A673 (cell line): Measurements from ENCODE around the gene TNS3. TPM values are rescaled to one million over a fixed set of nuclear protein-coding genes. Genes with fewer than 3 reads are reported as not detected.

Experiments used
- BruUV-seq: library from RNA; stranded (reverse); fragments of 400-500 nt; replicated peaks from 2 replicates; lab custom pipeline; 2021; lab: Mats Ljungman, UMichigan
- CTCF ChIA-PET: fragments of 300-600 bp; sonication (Branson Sonifier 250); formaldehyde crosslinking; loops from one replicate; lab custom pipeline; 2022; ENCODE audit warnings: antibody characterized with exemption; lab: Charles Lee
- POLR2A ChIA-PET: fragments of 300-600 bp; sonication (Branson Sonifier 250); formaldehyde crosslinking; loops from one replicate; lab custom pipeline; 2022; ENCODE audit warnings: antibody characterized with exemption; ENCODE audit not compliant: low non-redundant PET; lab: Charles Lee
- DNase-seq: peaks from one replicate; pipeline ENCODE4 v3.0.0-alpha.2; 2015; ENCODE audit warnings: low spot score
- H3K27ac ChIP-seq: fragments of 200-600 bp; sonication (generic); 2 replicates; pipeline ENCODE4 v1.5.1; 2016; ENCODE audit warnings: mixed run types, low read depth, mild to moderate bottlenecking, mixed read lengths, antibody characterized with exemption, low read length; ENCODE audit not compliant: poor library complexity, severe bottlenecking
- H3K27me3 ChIP-seq: fragments of 200-600 bp; sonication (generic); replicated peaks from 2 replicates; pipeline ENCODE4 v1.6.1; 2017; ENCODE audit warnings: mixed run types, low read depth, mild to moderate bottlenecking, mixed read lengths, antibody characterized with exemption, low read length; ENCODE audit not compliant: insufficient read depth, poor library complexity
- H3K36me3 ChIP-seq: fragments of 200-600 bp; sonication (generic); 2 replicates; pipeline ENCODE4 v1.6.1; 2016; ENCODE audit warnings: mixed run types, mild to moderate bottlenecking, mixed read lengths, antibody characterized with exemption, low read length; ENCODE audit not compliant: insufficient read depth, poor library complexity, severe bottlenecking
- H3K4me1 ChIP-seq: fragments of 200-600 bp; sonication (generic); 2 replicates; pipeline ENCODE4 v1.6.1; 2017; ENCODE audit warnings: mixed run types, mild to moderate bottlenecking, mixed read lengths, antibody characterized with exemption, low read length; ENCODE audit not compliant: insufficient read depth, poor library complexity, severe bottlenecking
- H3K4me3 ChIP-seq: fragments of 200-600 bp; sonication (generic); 2 replicates; pipeline ENCODE4 v1.5.1; 2016; ENCODE audit warnings: low read depth, mixed run types, mild to moderate bottlenecking, mixed read lengths, low read length; ENCODE audit not compliant: poor library complexity, severe bottlenecking
- H3K9me3 ChIP-seq: fragments of 200-600 bp; sonication (generic); 2 replicates; pipeline ENCODE4 v1.6.1; 2016; ENCODE audit warnings: mixed run types, low read depth, mild to moderate bottlenecking, mixed read lengths, antibody characterized with exemption, low read length; ENCODE audit not compliant: poor library complexity, severe bottlenecking
- EZH2 ChIP-seq: fragments of 200-600 bp; sonication (generic); IDR thresholded peaks from 2 replicates; pipeline ENCODE4 v1.6.1; 2017; ENCODE audit warnings: borderline replicate concordance, low read depth, mild to moderate bottlenecking, mixed read lengths, antibody characterized with exemption, low read length; ENCODE audit not compliant: poor library complexity, severe bottlenecking
- intact Hi-C: fragments of 100-400 bp; cut with micrococcal nuclease; formaldehyde crosslinking; loops from one replicate; pipeline ENCODE4 v1.10.0; 2022; ENCODE audit not compliant: unreplicated experiment
- total RNA-seq: library from RNA; stranded (reverse); gene quantifications from 2 replicates; pipeline ENCODE4 v1.2.3, GENCODE V29; 2021
- TF ChIP-seq, protein P1 (sequence below): fragments of 300-800, 200-600 bp; sonication (generic); conservative IDR thresholded peaks from 2 replicates; pipeline ENCODE4 v1.5.1; 2017; ENCODE audit warnings: low read depth, mild to moderate bottlenecking, antibody characterized with exemption, low read length, moderate library complexity, mixed read lengths

Gene TNS3
- total RNA-seq, 1 experiment from 2014 or later, result not detected

DNA sequence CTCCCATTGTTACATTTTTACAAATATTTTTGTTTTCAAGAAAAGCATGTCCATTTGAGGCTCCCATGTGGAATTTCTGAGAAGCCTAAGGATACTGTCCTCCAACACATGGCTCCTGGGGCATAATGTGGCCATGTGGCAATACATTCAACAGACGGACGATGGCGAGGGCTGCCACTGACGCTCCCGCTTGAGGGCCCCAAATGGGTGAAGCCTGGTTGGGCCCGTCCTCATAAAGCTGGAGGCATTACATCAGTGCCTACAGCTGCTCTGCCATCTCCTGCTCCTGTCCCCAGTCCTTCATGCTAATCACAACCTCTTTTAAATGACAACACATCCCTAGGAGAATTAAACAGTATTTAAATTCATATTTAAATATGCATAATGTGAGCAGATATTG is 246.8 kb downstream of the TNS3 start:
- Histone ChIP-seq H3K27me3 (no peaks in the 10 kb centered on the region), H3K9me3 (no peaks in the 10 kb centered on the region), H3K4me1 (no peaks in the 10 kb centered on the region), H3K4me3 (no peak overlapping the region), H3K27ac (no peak overlapping the region), H3K36me3 (no peaks in the 10 kb centered on the region)
- ChIA-PET POLR2A (interaction anchor here (0.7 kb wide), 1 partner anchor 16 kb away, joined by 5 read pairs; no protein-coding TSS in a partner anchor), CTCF (no interaction called here)
- DNase-seq, result no peak
- TF ChIP-seq EZH2, result no peak
- TF ChIP-seq, protein P1, sequence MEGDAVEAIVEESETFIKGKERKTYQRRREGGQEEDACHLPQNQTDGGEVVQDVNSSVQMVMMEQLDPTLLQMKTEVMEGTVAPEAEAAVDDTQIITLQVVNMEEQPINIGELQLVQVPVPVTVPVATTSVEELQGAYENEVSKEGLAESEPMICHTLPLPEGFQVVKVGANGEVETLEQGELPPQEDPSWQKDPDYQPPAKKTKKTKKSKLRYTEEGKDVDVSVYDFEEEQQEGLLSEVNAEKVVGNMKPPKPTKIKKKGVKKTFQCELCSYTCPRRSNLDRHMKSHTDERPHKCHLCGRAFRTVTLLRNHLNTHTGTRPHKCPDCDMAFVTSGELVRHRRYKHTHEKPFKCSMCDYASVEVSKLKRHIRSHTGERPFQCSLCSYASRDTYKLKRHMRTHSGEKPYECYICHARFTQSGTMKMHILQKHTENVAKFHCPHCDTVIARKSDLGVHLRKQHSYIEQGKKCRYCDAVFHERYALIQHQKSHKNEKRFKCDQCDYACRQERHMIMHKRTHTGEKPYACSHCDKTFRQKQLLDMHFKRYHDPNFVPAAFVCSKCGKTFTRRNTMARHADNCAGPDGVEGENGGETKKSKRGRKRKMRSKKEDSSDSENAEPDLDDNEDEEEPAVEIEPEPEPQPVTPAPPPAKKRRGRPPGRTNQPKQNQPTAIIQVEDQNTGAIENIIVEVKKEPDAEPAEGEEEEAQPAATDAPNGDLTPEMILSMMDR, result no peak
- no TSS peak for BruUV-seq
- intact Hi-C loops, result no loop called here

DNA sequence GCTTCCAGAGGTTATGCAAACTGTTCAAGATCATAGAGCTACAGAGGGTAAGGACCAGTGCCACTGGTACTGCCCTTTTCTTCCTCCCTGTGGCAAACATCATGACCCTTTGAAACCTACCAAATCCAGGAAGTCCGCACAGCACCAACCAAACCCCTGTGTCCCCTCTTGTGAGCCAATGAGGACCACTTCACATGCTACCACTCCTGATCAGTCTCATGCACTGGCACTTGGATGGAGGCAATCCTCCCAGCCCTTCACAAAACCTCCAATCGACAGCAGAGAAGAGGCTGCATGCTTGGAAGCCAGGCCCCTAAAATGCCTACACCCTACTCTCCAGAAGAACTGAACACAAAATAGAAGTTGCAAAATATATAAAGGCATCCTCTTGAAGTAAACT is 248.0 kb downstream of the TNS3 start:
- no peak overlapping the region for H3K4me3 ChIP-seq
- TF ChIP-seq, protein P1, result no peak
- no peak for TF ChIP-seq EZH2
- BruUV-seq, result no TSS peak
- ChIA-PET POLR2A (no interaction called here), CTCF (no interaction called here)
- no peaks in the 10 kb centered on the region for H3K9me3 ChIP-seq
- H3K27ac ChIP-seq, result no peak overlapping the region
- no peak for DNase-seq
- no peaks in the 10 kb centered on the region for H3K4me1 ChIP-seq
- no peaks in the 10 kb centered on the region for H3K36me3 ChIP-seq
- intact Hi-C loops, result no loop called here
- H3K27me3 ChIP-seq, result no peaks in the 10 kb centered on the region

DNA sequence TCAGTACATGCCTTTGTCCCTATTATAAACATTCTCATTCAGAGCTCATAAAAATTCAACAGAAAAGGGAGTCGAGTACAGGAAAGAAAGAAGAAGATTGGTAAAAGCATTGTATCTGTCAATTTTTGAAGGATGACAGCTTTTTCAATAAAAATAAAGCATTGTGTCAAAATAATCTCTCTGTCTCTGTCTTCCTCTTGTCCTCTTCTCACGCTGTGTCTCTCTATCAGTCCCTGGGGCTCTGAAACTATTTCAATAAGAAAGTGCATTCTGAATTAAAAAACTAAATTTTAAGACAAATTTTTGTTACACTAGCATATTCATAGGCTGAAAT is 248.4 kb downstream of the TNS3 start:
- CTCF ChIA-PET, result no interaction called here
- DNase-seq, result no peak
- Histone ChIP-seq H3K9me3 (no peaks in the 10 kb centered on the region), H3K27me3 (no peaks in the 10 kb centered on the region), H3K4me3 (no peak overlapping the region), H3K4me1 (no peaks in the 10 kb centered on the region), H3K36me3 (no peaks in the 10 kb centered on the region), H3K27ac (no peak overlapping the region)
- no TSS peak for BruUV-seq
- intact Hi-C loops, result no loop called here
- POLR2A ChIA-PET, result no interaction called here
- TF ChIP-seq, protein P1, result no peak
- no peak for TF ChIP-seq EZH2
